Stomach (tissue), 19 donors: Measurements from ENCODE around the gene FAM25C. TPM values are rescaled to one million over a fixed set of nuclear protein-coding genes. Genes with fewer than 3 reads are reported as not detected.
"Not testable (repeated sequence)": the region's sequence is repeated elsewhere in the genome, so short reads cannot be mapped to it uniquely, and the experiment has no call there.

Experiments used
- DNase-seq, 2 donors: peaks; one replicate each; pipeline versions ENCODE4 v3.0.0 to v3.0.0-alpha.2; 2013 to 2019
- H3K27ac ChIP-seq, 5 donors: fragments of 200-600 bp in 4 of 5; sonication (generic) in 4 of 5; one replicate each; pipeline ENCODE4 v1.5.1; 2013 to 2019; ENCODE audit warnings: mild to moderate bottlenecking in 1 of 5, moderate library complexity in 1 of 5
- H3K27me3 ChIP-seq, 3 donors: fragments of 200-600 bp; sonication (generic); one replicate each; pipeline ENCODE4 v1.5.1; 2017 to 2019; ENCODE audit warnings: mixed run types in 1 of 3
- H3K36me3 ChIP-seq, 4 donors: fragments of 200-600 bp; sonication (generic); 1 replicate in 3 of 4; 2 replicates in 1 of 4; pipeline ENCODE4 v1.5.1; 2016 to 2019
- H3K4me1 ChIP-seq, 4 donors: fragments of 200-600 bp; sonication (generic); one replicate each; pipeline ENCODE4 v1.5.1; 2016 to 2019
- H3K4me3 ChIP-seq, 4 donors: fragments of 200-600 bp; sonication (generic) in 3 of 4; one replicate each; pipeline ENCODE4 v1.5.1; 2016 to 2019; ENCODE audit warnings: mild to moderate bottlenecking in 1 of 4
- H3K9me3 ChIP-seq, 4 donors: fragments of 200-600 bp; sonication (generic); one replicate each; pipeline ENCODE4 v1.5.1; 2016 to 2019
- WGBS, 5 donors: extraction: QIAGEN DNeasy Blood & Tissue Kit in 3 of 5; methylation state at CpG; one replicate each; pipeline versions ENCODE4 v1.1.5 to v1.1.7; 2013 to 2018; 5-methylcytosine and 5-hydroxymethylcytosine counted together
- intact Hi-C: fragments of 100-400 bp; cut with DNase I; formaldehyde crosslinking; loops from one replicate; pipeline ENCODE4 v1.15.1; 2023; ENCODE audit warnings: low total_unique reads
- long read RNA-seq, 10 donors: transcript quantifications; one replicate each; lab custom pipeline, GENCODE V29; 2026
- polyA plus RNA-seq, 3 donors: library from polyadenylated mRNA; stranded (reverse); fragments of 200-250 nt; gene quantifications; one replicate each; pipeline ENCODE4 v1.2.3, GENCODE V29; 2013
- total RNA-seq, 5 donors: library from RNA; depleted of rRNA; stranded (reverse); fragments of >200 nt; gene quantifications; one replicate each; pipeline versions ENCODE4 v1.1.0 to v1.2.3, GENCODE V29; 2014 to 2016
- donor health status: healthy with polysubstance abuse.
- donor health status: Bipolar disorder and iron deficiency.
- donor health status: healthy.

FAM25C gene
- total RNA-seq (not detected), polyA plus RNA-seq (not detected)
- long read RNA-seq, donor 1 = 0 reads
- long read RNA-seq, donor 2 = 0 reads
- long read RNA-seq, donor 3 = 0 reads
- long read RNA-seq, donor 4 = 0 reads
- long read RNA-seq, donor 5 = 0 reads
- long read RNA-seq, donor 6 = 0 reads
- long read RNA-seq, donor 7 = 0 reads
- long read RNA-seq, donor 8 = 0 reads
- long read RNA-seq, donor 9 = 0 reads
- long read RNA-seq, donor 10 = 0 reads

DNA sequence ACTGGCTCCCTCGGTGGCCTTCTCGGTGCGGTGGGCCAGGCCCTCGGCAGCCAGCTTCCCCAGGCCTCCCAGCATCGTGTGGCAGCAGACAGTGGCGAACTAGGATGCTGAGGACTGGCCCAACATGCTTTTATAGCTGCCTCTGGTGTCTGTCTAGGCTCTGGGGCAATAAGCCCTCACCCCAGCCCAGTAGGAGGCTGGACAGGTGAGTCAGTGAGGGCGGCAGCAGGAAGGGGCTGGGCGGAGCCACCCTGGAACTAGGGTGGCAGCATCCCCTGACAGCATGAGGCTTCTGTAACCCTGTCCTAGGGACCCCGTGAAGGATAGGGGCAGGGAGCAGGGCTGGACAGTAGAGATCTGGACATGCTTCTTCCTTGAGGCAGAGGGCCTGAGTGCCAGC lies at the start of gene FAM25C:
TSS of gene FAM25C (minus strand) at position 101 of the 400 bp plus-strand sequence. CDS start at position 75, 26 bp downstream.
- intact Hi-C loops, H3K4me1 ChIP-seq, H3K27ac ChIP-seq, H3K36me3 ChIP-seq, DNase-seq, H3K9me3 ChIP-seq, H3K27me3 ChIP-seq, H3K4me3 ChIP-seq: not testable (repeated sequence)
- 100% methylated on average over 1 to 3 of the region's 9 CpGs; no CpG with 5 or more reads in 3 of the 5 donors for WGBS, 5 donors

DNA sequence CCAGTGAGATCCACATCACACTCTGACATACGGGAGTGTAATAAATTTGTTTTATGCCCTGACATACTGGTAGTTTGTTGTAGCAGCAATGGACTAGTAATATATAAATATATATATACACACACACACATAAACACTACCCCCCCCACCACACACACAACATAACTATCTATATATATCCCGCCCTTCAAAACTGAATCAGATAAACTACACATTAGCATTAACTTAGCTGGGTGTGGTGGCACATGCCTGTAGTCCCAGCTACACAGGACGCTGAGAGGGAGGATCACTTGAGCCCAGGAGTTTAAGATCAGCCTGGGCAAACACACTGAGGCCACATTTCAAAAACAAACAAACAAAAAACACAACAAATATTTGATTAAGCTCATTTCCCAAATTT lies 45.0 kb upstream of the FAM25C start:
- H3K9me3 ChIP-seq, H3K36me3 ChIP-seq, H3K27ac ChIP-seq, H3K27me3 ChIP-seq, H3K4me3 ChIP-seq, H3K4me1 ChIP-seq, intact Hi-C loops, DNase-seq: not testable (repeated sequence)
- WGBS, 5 donors = 20 to 55% (median 40%) methylated on average over 1 to 2 of the region's 3 CpGs

DNA sequence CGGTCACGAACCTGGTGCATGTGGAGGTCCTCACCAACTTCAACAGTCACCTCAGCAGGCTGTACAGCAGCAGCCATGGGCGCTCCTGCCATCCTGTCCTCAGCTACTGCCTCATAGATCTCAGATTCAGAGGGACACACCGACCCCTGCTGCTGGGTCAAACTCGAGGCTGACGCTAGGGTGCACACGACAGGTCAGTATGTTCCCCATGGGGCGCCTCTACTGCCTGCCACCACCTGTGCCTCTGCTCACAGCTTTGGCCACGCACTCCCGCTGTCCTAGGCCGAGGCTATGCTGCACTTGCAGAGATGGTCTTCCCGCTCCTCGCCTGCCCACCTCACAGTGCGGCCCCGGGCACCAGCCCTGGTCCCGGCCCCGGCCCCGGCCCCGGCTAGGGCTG lies 31.8 kb upstream of the FAM25C start:
- H3K27me3 ChIP-seq, intact Hi-C loops, H3K4me3 ChIP-seq, H3K9me3 ChIP-seq, H3K27ac ChIP-seq, H3K4me1 ChIP-seq, H3K36me3 ChIP-seq, DNase-seq: not testable (repeated sequence)
- WGBS, 5 donors = 82 to 96% (median 91%) methylated on average over 5 to 9 of the region's 19 CpGs; no CpG with 5 or more reads in 1 of the 5 donors

DNA sequence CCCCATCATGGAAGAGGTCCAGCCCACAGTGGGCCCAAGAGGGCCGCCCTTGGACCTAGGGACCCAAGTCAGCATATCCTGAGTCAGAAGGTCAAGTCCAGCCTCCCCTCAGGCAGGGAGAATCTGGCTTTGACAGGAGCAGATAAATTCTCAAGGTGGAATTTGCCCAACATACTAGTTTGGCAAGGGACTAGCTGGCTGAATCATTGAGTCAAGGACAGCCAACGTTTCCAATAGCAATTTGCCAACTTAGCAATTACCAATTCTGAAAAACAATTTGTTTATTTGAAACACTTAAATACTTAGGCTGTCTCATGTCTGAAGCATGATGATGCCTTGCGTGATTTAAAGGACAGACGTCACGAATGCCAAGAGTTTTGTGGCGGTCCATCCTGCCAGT lies 2.7 kb upstream of the FAM25C start:
- H3K4me3 ChIP-seq, H3K27ac ChIP-seq, H3K9me3 ChIP-seq, H3K4me1 ChIP-seq, H3K36me3 ChIP-seq, DNase-seq, intact Hi-C loops, H3K27me3 ChIP-seq: not testable (repeated sequence)
- 13 to 33% (median 22%) methylated on average over 1 of the region's 6 CpGs for WGBS, 5 donors

DNA sequence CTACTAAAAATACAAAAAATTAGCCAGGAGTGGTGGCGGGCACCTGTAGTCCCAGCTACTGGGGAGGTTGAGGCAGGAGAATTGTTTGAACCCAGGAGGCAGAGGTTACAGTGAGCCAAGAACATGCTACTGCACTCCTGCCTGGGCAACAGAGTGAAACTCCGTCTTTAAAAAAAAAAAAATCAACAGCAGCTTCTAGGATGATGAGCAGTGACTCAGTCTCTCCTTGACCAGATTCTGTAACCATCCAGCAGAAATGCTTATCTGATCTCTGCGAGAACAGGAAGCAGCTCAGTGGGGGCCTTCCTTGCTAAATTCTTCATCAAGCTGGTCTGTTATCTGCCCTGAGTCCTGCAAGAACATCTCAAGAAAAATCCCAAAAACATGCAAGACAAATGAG lies 5.5 kb downstream of the FAM25C start:
- H3K27me3 ChIP-seq, intact Hi-C loops, H3K36me3 ChIP-seq, H3K9me3 ChIP-seq, H3K4me1 ChIP-seq, DNase-seq, H3K4me3 ChIP-seq, H3K27ac ChIP-seq: not testable (repeated sequence)
- 44 to 54% (median 52%) methylated on average over 1 to 2 of the region's 3 CpGs; no CpG with 5 or more reads in 2 of the 5 donors for WGBS, 5 donors

DNA sequence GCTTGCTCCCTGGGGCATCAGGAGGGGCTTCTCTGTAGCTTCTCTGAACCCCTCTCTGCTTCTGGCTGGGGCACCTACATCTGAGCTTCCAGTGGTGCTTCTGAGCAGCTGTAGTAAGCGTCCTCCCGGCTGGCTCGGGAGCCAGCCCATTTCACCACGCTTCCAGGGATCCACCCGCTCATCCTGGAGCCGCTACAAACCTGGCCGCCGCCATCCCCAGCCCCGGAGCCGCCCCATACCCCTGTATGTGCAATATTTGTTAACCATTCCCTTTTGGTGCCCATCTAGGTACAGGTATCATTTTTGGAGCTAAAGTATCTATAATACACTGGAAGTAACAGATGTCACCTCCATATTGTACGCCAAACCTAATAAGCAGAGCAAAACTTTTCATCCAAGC lies 7.0 kb downstream of the FAM25C start:
- intact Hi-C loops, H3K27me3 ChIP-seq, H3K27ac ChIP-seq, H3K4me3 ChIP-seq, DNase-seq, H3K9me3 ChIP-seq, H3K4me1 ChIP-seq, H3K36me3 ChIP-seq: not testable (repeated sequence)
- WGBS, 5 donors = 84 to 97% (median 94%) methylated on average over 10 to 11 of the region's 11 CpGs

DNA sequence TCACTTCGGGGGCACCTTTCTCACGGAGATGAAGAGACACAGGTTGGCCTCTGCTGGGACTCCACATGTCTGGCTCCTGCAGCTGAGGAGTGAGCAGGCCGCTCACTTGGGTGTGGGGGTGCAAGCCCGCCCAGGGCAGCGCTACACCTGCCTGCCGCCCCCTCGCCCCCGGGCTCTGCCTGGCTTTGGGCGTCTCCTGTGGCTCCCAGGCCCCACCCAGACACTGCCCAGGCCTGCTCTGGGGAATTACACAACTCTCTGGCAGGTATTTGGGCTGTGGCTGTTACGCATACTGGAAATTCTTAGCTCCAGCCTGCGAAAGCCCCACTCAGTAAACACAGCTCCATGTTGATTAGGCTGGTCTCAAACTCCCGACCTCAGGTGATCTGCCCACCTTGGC lies 7.9 kb downstream of the FAM25C start:
- intact Hi-C loops, H3K27ac ChIP-seq: not testable (repeated sequence)
- 49 to 79% (median 68%) methylated on average over 4 to 12 of the region's 12 CpGs for WGBS, 5 donors

DNA sequence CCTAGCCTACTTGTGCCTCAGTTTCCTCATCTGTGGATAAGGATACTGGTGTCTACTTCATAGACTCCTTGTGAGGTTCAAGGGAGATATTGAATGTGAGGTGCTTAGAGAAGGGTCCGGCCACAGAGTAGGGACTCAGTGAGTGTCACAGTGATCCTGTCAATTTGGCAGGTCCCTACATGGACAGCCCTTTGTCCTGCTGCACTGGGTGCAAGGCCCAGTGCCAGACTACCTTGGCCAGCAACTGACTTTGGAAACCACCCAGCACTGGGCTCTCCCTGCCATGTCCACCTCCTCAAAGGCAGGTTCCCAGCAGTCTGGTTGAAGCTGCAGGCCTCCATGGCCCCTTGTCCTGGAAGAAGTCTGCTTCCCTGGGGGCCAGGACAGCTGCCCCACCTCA lies 9.5 kb downstream of the FAM25C start:
- DNase-seq, H3K4me3 ChIP-seq, H3K4me1 ChIP-seq, H3K27me3 ChIP-seq, H3K27ac ChIP-seq, H3K36me3 ChIP-seq, intact Hi-C loops, H3K9me3 ChIP-seq: not testable (repeated sequence)
- WGBS, 5 donors = no CpG with 5 or more reads among the region's 1 CpG

More for the DNA sequence above, 7.9 kb downstream of the FAM25C start:
- H3K4me3 ChIP-seq, H3K4me1 ChIP-seq, H3K9me3 ChIP-seq, H3K36me3 ChIP-seq, H3K27me3 ChIP-seq: not testable (repeated sequence)
- DNase-seq = peak in 1 of 2 donors; percentile 33

DNA sequence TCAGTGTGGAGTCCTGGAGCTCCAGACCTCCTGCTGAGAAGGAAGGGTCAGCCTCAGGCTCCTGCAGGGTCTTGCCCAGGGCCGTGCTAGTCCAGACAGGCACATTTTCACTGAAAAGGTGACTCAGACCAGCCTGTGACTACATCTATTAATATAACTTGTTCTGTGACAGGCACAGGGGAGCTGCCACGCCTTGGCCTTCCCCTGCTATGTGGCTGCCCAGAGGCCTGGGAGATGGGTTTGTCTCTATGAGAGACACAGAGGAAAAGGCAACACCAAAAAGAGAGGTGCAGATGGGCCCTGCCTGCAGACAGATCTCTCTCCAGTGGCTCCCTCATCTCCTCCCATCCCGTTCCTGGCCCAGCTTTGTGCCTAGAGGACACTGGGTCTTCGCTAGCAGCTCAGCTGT lies 10.0 kb downstream of the FAM25C start:
- H3K4me3 ChIP-seq, H3K9me3 ChIP-seq, intact Hi-C loops, H3K36me3 ChIP-seq, H3K4me1 ChIP-seq, H3K27me3 ChIP-seq, DNase-seq, H3K27ac ChIP-seq: not testable (repeated sequence)
- WGBS, 5 donors = 80% methylated on average over 1 of the region's 4 CpGs; no CpG with 5 or more reads in 4 of the 5 donors

DNA sequence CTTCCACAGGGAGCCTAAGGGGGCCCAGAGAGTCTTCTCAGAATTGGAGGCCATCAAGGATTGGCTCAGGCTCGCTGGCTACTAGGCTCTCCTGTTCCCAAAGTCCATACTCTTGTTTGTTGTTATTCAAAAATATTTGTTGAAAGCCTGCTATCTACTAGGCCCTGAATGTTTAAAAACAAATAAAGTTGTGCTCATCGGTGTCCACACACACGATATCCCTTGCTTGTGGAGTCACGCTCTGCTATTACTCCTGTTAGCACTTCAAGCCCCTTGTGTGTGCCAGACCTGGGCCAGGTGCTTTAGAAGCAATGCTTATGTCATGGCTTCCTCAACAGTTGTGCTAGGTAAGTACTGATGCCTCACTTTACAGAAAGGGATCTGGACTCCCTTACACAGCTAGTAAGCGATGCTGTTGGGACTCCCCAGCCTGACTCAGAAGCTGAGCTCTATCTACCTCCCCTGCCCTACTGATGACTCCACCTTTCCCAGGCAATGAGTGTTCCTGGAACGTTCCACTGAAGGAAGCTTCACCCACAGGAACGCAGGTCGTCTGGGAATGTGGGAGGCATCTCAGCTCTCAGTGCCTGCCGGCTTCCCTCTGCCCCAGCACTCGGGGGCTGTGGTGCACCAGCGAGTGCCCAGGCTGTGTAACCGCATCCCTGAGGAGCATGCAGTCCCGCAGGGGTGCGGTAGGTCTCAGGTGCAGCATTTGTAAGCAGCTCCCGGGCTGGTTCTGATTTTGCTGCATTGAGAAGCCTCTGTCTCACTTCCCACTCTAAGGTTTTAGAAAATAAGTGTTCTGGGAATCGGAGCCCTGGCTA lies 10.7 kb downstream of the FAM25C start:
- DNase-seq, H3K9me3 ChIP-seq, H3K4me1 ChIP-seq, H3K27ac ChIP-seq, H3K4me3 ChIP-seq, intact Hi-C loops, H3K27me3 ChIP-seq, H3K36me3 ChIP-seq: not testable (repeated sequence)
- WGBS, 5 donors = 73 to 87% (median 76%) methylated on average over 4 to 12 of the region's 16 CpGs

DNA sequence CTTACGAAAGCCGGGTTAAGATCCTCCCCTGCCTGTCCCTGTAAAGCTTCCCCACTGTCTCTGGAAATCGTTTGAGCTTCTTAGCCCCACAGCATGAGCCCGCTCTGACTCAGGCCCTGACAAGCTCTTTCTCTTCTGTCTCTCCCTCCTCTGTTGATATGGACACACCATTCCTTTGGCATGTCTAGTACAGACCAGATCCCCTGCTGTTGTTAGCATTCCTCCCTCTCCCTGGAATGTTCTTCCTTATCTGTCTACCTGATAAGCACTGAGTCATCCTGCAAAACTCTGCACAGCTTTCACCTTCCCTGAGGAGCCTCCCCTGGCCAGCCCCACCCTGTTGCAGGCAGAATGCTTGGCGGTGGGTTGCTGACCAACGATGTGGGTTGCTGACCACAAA lies 11.6 kb downstream of the FAM25C start:
- no CpG with 5 or more reads among the region's 6 CpGs for WGBS, 5 donors

More for the DNA sequence above, 11.6 kb downstream of the FAM25C start:
- H3K36me3 ChIP-seq, H3K4me1 ChIP-seq, H3K9me3 ChIP-seq, H3K27ac ChIP-seq, intact Hi-C loops, H3K4me3 ChIP-seq, H3K27me3 ChIP-seq, DNase-seq: not testable (repeated sequence)
